Stimulated activated CD4-positive, alpha-beta T cell treated with anti-CD3 and anti-CD28 coated beads, Interleukin-1b, Interleukin-23, amount 100 ng/mL, for 4 hours (primary cell): ENCODE results near the gene GUCD1.

Experiments used
- DNase-seq, 2 donors: peaks; one replicate each; pipeline ENCODE4 v3.0.0-alpha.2; 2020; ENCODE audit warnings: low read depth in 2 of 2

Gene GUCD1

DNA sequence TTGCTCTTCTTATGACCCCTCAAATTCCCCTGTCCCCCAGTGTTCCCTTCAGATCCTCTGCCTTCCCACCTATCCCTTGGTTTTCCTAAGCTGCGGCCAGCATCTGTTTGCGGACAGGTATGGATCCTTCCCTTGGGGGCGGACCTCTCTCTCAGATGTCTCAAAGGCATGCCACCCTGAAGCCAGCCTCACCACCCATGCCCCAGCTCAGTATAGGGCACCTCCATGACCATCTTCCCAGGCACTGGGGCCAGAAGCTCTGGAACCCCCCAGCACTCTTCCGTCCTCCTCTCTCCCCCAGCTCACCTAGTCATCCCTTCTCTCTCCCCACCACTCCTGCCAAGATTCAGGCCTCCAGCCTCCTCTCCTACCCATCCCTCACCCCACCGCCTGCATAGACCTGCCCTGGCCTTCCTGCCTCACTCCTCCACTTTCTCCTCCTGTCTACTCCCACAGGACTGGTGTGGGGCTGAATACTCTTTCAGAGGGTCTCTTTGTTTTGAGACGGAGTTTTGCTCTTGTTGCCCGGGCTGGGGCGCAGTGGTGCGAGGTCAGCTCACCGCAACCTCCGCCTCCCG, 35.7 kb upstream of the GUCD1 start:
- DNase-seq = no peak

DNA sequence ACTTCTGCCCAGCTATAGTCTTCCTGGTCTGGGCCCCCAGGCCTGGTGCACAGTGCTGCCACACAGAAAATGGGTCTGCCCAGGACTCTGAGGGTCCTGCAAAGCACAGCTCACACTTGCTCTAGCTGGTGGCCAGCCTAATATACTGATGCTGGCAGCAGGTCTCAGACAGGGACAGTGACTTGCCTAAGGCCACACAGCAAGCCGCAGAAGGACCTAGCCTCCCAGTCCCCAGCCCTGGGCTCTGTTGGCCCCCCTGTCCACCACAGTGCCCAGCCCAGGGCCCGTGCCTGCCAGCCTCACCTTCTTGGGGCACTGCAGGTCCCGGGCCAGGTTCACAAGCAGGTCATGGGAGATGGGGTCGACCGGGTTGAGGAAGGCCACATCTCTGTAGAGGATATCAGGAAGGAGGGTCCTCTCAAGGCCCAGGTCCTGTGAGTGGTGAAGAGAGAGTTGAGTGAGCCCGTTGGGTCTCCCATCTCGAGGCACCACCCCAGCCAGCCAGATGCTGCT, 34.6 kb upstream of the GUCD1 start:
- DNase-seq = no peak

DNA sequence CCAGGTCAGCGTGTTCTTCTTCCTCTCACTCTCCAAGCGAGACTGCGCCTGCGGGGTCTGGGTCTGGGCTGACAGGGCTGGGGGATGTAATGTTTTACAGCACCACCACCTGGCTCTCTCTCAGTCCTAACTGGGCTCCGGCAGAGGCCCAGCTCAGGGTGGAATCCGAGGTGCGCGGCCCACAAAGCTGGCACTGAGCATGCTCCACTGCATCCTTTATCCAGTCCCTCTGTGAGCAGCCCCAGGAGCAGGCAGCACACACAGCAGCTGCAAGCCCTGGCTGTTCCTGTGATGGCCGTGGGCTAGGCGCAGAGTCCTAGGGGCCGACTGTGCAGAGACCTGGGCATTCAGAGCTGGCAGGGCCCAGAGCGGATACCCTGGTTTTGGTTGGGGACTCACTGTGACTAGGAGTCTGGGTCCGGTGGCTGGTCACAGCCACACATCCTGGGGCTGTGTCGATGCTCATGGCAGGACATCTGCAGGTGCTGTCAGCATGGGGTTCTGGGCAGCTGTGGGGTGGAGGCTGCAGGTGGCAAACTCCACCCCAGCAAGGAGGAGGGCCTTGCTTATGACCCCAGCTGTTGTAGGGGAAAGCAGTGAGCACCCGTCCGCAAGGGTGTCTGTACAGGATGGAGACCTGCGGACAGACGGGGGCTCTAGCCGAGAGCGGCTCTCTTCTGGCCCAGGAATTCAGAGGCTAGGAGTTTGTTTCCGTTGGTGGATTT, 34.0 kb upstream of the GUCD1 start:
- DNase-seq = no peak

DNA sequence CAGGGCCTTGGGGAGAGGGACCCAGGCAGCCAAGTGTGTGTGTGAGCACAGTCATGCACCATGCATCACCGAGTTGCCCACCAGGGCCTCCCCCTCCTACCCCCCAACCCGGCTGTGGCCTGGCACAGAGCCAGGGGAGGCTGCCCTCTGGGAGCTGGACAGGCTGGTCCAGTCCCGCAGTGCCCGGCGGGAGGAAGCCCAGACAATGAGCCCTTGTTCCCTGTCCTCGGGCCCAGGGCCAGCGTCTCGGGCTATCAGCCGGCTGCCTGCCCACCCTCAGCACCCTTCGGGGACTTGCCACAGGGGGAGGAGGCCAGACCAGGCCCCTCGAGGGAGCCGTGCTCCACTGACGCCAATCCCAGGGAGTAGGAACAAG, 33.4 kb upstream of the GUCD1 start:
- DNase-seq = no peak

DNA sequence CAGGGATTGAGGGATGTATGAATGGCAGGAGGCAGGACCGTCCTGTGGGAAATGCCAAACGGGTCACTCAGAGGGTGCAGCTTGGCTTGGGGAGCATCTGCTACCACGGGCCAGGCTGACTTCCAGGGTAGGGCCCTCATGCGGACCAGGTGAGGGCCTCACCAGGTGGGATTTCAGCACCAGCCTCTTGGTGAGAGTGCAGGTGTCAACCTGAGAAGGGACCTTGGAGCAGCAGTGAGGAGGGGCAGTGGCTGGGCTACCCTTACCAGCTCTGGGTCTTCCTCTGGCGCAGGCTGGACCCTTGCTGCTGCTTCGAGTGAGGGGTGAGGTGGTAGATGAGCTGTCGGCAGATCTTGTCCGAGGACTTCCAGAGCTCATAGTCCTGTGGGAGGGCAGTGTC, 33.0 kb upstream of the GUCD1 start:
- DNase-seq = no peak

DNA sequence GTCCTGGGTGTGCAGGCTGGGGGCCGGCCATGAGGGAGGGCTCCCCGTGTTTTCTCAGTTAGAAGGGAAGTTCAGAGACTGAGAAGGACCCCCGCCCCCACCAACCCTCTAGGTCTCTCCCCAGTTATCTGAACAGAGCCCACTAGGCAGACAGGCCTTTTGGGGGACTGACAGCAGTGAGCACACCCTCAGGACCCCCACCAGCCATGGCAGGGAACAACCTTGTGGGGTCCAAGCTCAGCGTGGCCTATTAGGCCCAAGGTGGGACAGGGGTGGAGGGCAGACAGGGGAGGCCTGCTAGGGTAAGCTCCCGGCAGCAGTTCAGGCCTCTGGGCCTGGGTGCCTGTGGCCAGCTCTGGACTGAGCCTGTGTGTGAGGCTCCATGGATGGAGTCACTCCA, 32.3 kb upstream of the GUCD1 start:
- no peak for DNase-seq

- DNase-seq = no peak
Observed at GRCh38 chr22:24585927-24586546, 31.1 kb upstream of the GUCD1 start.

- no peak for DNase-seq
Observed at GRCh38 chr22:24585461-24585860, 30.5 kb upstream of the GUCD1 start.

DNA sequence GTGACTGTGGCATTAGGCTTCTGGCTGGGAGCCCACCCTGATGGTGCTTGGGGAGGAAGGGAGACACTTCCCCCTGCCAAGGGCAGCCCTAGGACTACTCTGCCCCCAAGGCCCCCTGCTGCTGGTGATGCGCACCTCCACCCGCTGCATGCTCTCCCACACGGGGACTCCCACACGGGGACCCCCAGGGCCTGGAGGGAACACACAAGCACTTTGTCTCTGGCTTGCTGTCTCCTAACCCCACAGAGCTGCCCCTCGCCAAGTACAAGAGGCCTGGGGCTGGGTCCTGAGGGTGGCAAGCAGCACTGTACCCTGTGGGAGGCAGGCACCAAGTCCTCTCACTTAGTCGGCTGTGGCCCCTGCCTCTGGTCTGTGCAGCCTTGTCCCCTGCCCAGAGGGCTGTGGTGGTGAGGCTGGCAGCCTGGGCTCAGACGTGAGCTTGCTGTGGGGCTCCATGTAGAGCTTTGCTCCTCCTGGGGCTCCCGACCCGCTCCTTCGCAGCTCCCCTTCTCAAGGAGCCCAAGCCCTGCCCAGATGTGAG, 30.0 kb upstream of the GUCD1 start:
- no peak for DNase-seq

GRCh38 chr22:24584166-24584790, 29.3 kb upstream of the GUCD1 start:
- DNase-seq = no peak

GRCh38 chr22:24583221-24584165, 28.6 kb upstream of the GUCD1 start:
- no peak for DNase-seq

- no peak for DNase-seq
Observed at GRCh38 chr22:24582056-24582814, 27.3 kb upstream of the GUCD1 start.

DNA sequence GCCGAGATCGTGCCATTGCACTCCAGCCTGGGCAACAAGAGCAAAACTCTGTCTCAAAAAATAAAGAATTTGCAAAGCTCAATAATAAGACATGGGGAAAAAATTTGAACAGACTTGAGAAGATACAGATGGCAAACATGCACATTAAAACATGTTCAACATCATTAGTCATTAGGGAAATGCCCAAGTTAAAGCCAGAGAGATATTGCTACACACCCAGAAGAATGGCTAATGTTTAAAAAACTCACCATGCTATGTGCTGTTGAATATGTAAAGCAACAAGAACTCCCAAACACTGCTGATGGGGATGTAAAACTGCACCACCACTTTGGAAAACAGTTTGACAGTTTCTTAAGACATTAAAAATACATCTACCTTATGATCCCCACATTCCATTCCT, 25.3 kb upstream of the GUCD1 start:
- no peak for DNase-seq

- DNase-seq = no peak
Observed at GRCh38 chr22:24579258-24579601, 24.3 kb upstream of the GUCD1 start.

DNA sequence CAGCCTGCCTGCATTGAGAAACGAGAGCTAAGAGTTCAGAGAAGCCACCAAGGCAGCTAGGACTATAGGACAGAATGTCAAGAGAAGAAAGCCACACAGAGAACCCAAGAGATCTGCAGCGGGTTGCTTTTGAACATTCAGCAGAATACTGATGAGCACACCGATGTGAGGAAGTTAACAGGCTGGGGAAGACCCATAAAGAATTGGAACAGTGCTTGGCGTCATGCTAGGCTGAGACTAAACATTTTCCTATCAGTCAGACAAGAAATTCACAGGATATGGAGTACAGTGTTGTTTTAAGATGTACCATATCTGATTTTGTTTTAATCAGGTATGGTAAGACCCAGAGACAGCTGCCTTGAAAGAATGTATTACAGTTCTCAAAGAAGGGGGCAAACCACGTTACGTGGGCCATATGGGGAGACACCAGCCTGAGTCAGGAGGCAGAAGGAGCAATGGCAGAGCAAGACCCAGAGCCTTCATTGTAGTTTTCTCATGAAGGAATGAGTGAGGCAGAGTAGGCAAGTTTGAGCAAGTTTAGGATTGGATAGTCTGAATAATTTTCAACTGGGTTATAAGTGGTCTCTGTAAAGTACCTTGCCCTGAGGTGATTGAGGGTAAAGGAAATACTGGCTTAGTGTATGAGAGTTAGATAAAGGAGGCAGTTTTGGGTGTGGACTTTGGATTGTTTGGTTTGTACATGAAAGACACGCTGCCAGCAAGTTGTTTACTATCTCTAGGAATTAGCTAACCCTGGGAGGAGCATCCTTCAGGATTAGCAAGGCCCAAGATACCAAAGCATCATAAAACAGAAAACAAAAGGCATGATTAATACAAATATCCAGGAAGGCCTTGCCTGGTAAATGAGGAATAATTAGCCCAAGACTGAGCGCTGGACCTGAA, 23.7 kb upstream of the GUCD1 start:
- DNase-seq = no peak

DNA sequence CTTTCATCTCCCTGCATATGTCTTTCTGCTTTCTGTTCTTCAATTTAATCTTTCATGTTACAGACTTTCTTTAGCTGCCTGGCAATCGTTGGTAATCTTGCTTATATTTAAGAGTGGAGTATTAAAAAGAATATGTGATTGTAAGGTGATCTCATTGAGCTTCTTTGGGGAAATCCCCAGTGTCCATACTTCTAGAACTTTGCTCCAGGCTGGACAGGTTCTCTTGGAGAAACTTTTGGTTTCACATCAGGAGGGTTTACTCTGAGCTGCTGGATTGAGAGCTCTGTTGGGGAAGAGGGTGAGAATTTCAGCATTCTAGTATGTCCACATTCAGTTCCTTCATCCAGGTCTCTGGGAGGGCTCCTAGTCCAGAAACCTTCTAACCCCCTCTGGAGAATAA, 21.8 kb upstream of the GUCD1 start:
- DNase-seq = no peak

GRCh38 chr22:24571266-24571665, 16.3 kb upstream of the GUCD1 start:
- DNase-seq = no peak

- DNase-seq = no peak
Observed at GRCh38 chr22:24567668-24568067, 12.7 kb upstream of the GUCD1 start.

DNA sequence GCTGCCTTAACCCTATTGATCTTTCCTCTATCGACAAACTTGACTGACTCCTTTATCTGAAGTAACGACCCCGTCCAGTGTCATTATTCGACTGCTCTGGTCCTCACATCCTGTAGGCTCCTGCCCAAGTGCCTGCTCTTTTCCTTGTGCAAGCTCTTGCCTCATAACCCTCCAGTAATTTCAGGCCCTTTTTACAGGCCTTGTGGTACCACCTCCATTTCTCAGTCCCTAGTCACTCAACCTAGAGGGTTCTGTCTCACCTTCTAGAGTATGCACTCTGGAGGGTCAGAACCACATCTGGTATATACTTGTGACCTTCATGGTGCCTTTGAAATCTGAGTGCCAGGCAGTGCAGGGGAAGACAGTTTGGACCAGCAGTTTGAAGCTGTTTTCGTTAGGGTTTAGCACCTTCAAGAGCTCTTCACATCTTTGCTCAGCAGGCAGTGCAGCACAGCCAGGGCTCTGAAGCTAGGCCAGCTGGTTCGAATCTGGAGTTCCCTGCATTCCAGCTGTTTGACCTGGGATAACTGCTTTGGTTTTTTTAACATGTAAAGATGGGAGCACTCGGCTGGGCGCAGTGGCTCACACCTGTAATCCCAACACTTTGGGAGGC, 12.1 kb upstream of the GUCD1 start:
- no peak for DNase-seq
